ENCODE results near the gene FAM234B. TPM values are rescaled to one million over a fixed set of nuclear protein-coding genes. Genes with fewer than 3 reads are reported as not detected.

FAM234B gene
- total and polyA plus RNA-seq, 7 experiments from 2014 or later: 2.6 to 5.8 (median 4.3) TPM

DNA sequence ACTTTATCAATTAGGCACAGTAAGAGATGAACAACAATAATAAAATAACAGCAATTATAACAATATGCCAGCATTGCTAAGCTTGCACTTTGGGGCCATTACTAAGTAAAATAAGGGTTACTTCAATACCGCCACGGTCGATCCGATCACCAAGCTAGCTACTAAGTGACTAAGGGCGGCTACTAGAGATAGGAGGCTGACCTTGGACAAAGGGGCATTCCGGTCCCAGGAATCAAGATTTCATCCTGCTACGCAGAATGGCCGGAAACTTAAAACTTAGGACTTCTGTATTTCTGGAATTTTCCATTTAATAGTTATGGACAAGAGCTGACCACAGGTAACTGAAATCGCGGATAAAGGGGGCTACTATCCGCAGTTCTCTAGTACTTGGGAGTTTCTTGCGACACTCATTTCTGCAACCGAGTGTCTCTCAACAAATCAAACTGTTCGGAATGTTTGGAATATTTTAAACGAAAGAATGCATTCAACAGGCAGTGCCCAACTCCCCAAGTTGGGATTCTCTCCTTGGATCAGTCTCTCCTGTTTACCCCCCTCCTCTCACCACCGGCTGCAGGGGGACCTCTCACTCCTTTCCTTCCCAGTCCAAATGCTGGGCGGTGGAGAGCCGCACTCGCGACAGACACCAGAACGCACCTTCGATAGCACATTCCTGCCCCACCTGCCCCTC lies 44.8 kb upstream of the FAM234B start:
- ATAC-seq (no peak), DNase-seq (no peak)
- H3K27ac ChIP-seq (ENCODE audit: low read depth, low read length): peak overlapping the region; percentile 70
- peak overlapping the region; percentile 53 to 96 (median 86) for H3K27ac Mint-ChIP-seq
- peaks cover 0 to 5% of the 10 kb centered on the region in 2 donors for H3K27me3 ChIP-seq (ENCODE audit: control insufficient read depth in 2 of 2, insufficient read depth in 2 of 2, low read length in 2 of 2)
- peak overlapping the region; percentile 74 for H3K4me3 ChIP-seq (ENCODE audit: low read length)
- no peaks in the 10 kb centered on the region for H3K9me3 Mint-ChIP-seq
- H3K27me3 Mint-ChIP-seq: peaks cover 0 to 28% (median 0%) of the 10 kb centered on the region in 5 donors
- H3K9me3 ChIP-seq (ENCODE audit: control insufficient read depth in 2 of 3, low read length in 3 of 3): no peaks in the 10 kb centered on the region
- peaks cover 0 to 3% (median 0%) of the 10 kb centered on the region in 5 donors for H3K36me3 Mint-ChIP-seq
- CTCF ChIA-PET: interaction anchor here (0.6 kb wide), 1 partner anchor 12 kb away, joined by 3 read pairs; no protein-coding TSS in a partner anchor
- H3K36me3 ChIP-seq (ENCODE audit: control insufficient read depth in 2 of 3, insufficient read depth in 3 of 3, low read length in 3 of 3): peaks cover 0 to 4% (median 0%) of the 10 kb centered on the region in 3 experiments
- peak overlapping the region; percentile 90 to 98 (median 95) for H3K4me3 Mint-ChIP-seq
- H3K4me1 Mint-ChIP-seq: peaks cover 33 to 45% (median 38%) of the 10 kb centered on the region in 7 donors
- H3K4me1 ChIP-seq (ENCODE audit: control insufficient read depth in 2 of 2, insufficient read depth in 2 of 2, low read length in 2 of 2): peaks cover 8 to 23% of the 10 kb centered on the region in 2 donors
- POLR2A ChIA-PET: interaction anchor here (0.7 kb wide), 1 partner anchor 570 kb away, joined by 3 read pairs; no protein-coding TSS in a partner anchor
- intact Hi-C loops (cut with micrococcal nuclease): no loop called here

GRCh38 chr12:12999959-13000615 lies 44.1 kb upstream of the FAM234B start, which contains the start of gene HEBP1:
Gene HEBP1, minus strand, starts transcription at chr12:13000265. Its CDS starts 151 bp downstream, at chr12:13000114.
- CTCF ChIA-PET: interaction anchor here (1.1 kb wide), 1 partner anchor 162 kb away, joined by 3 read pairs; no protein-coding TSS in a partner anchor

GRCh38 chr12:13000616-13000924 lies 43.6 kb upstream of the FAM234B start:
- no peaks in the 10 kb centered on the region for H3K9me3 Mint-ChIP-seq
- Histone ChIP-seq H3K27me3 (ENCODE audit: control insufficient read depth in 2 of 2, insufficient read depth in 2 of 2, low read length in 2 of 2) (peaks cover 0 to 5% of the 10 kb centered on the region in 2 donors), H3K4me3 (ENCODE audit: low read length) (peak overlapping the region; percentile 52), H3K27ac (ENCODE audit: low read depth, low read length) (peak overlapping the region; percentile 83), H3K4me1 (ENCODE audit: control insufficient read depth in 2 of 2, insufficient read depth in 2 of 2, low read length in 2 of 2) (peaks cover 8 to 23% of the 10 kb centered on the region in 2 donors), H3K36me3 (ENCODE audit: control insufficient read depth in 2 of 3, insufficient read depth in 3 of 3, low read length in 3 of 3) (peaks cover 0 to 4% (median 0%) of the 10 kb centered on the region in 3 experiments), H3K9me3 (ENCODE audit: control insufficient read depth in 2 of 3, low read length in 3 of 3) (no peaks in the 10 kb centered on the region)
- peaks cover 26 to 45% (median 35%) of the 10 kb centered on the region in 7 donors for H3K4me1 Mint-ChIP-seq
- intact Hi-C loops (cut with micrococcal nuclease): loop anchor here (1.0 to 5.0 kb wide), 18 partner anchors 14 to 1770 kb away; partner anchors contain the start of genes BORCS5 (in 2 of the 2), DDX47 (in 2 of the 2), FAM234B (in 2 of the 2) and ATF7IP (in 1 of the 2)
- DNase-seq: peak in 1 of 9 donors; percentile 55
- H3K4me3 Mint-ChIP-seq: peak overlapping the region; percentile 90 to 98 (median 95)
- ChIA-PET POLR2A (interaction anchor here (0.7 to 1.4 kb wide), 2 partner anchors 84 to 1369 kb away, joined by 3 read pairs; no protein-coding TSS in a partner anchor), CTCF (interaction anchor here (1.1 kb wide), 1 partner anchor 162 kb away, joined by 3 read pairs; no protein-coding TSS in a partner anchor)
- peaks cover 0 to 33% (median 0%) of the 10 kb centered on the region in 5 donors for H3K27me3 Mint-ChIP-seq
- peak overlapping the region; percentile 53 to 96 (median 90) for H3K27ac Mint-ChIP-seq
- peak; percentile 42 for ATAC-seq
- H3K36me3 Mint-ChIP-seq: peaks cover 0 to 3% (median 0%) of the 10 kb centered on the region in 5 donors

More at GRCh38 chr12:12999959-13000615, 44.1 kb upstream of the FAM234B start, which contains the start of gene HEBP1:
- Mint-ChIP-seq H3K36me3 (peaks cover 0 to 3% (median 0%) of the 10 kb centered on the region in 5 donors), H3K27me3 (peaks cover 0 to 31% (median 0%) of the 10 kb centered on the region in 5 donors), H3K9me3 (no peaks in the 10 kb centered on the region), H3K4me1 (peaks cover 30 to 45% (median 35%) of the 10 kb centered on the region in 7 donors), H3K27ac (peak within 1 kb of the TSS; percentile 53 to 96 (median 90)), H3K4me3 (peak within 1 kb of the TSS; percentile 90 to 98 (median 95))
- Histone ChIP-seq H3K4me3 (ENCODE audit: low read length) (peak within 1 kb of the TSS; percentile 74), H3K4me1 (ENCODE audit: control insufficient read depth in 2 of 2, insufficient read depth in 2 of 2, low read length in 2 of 2) (peaks cover 8 to 23% of the 10 kb centered on the region in 2 donors), H3K27me3 (ENCODE audit: control insufficient read depth in 2 of 2, insufficient read depth in 2 of 2, low read length in 2 of 2) (peaks cover 0 to 5% of the 10 kb centered on the region in 2 donors), H3K9me3 (ENCODE audit: control insufficient read depth in 2 of 3, low read length in 3 of 3) (no peaks in the 10 kb centered on the region), H3K27ac (ENCODE audit: low read depth, low read length) (peak within 1 kb of the TSS; percentile 83), H3K36me3 (ENCODE audit: control insufficient read depth in 2 of 3, insufficient read depth in 3 of 3, low read length in 3 of 3) (peaks cover 0 to 4% (median 0%) of the 10 kb centered on the region in 3 experiments)
- POLR2A ChIA-PET: interaction anchor here (0.7 to 1.4 kb wide), 2 partner anchors 84 to 1369 kb away, joined by 3 read pairs; no protein-coding TSS in a partner anchor
- intact Hi-C loops (cut with micrococcal nuclease): loop anchor here (1.0 to 5.0 kb wide), 18 partner anchors 13 to 1771 kb away; partner anchors contain the start of genes BORCS5 (in 2 of the 2), DDX47 (in 2 of the 2), FAM234B (in 2 of the 2) and ATF7IP (in 1 of the 2)
- DNase-seq: peak; percentile 86 to 99 (median 93)
- ATAC-seq: peak; percentile 97

DNA sequence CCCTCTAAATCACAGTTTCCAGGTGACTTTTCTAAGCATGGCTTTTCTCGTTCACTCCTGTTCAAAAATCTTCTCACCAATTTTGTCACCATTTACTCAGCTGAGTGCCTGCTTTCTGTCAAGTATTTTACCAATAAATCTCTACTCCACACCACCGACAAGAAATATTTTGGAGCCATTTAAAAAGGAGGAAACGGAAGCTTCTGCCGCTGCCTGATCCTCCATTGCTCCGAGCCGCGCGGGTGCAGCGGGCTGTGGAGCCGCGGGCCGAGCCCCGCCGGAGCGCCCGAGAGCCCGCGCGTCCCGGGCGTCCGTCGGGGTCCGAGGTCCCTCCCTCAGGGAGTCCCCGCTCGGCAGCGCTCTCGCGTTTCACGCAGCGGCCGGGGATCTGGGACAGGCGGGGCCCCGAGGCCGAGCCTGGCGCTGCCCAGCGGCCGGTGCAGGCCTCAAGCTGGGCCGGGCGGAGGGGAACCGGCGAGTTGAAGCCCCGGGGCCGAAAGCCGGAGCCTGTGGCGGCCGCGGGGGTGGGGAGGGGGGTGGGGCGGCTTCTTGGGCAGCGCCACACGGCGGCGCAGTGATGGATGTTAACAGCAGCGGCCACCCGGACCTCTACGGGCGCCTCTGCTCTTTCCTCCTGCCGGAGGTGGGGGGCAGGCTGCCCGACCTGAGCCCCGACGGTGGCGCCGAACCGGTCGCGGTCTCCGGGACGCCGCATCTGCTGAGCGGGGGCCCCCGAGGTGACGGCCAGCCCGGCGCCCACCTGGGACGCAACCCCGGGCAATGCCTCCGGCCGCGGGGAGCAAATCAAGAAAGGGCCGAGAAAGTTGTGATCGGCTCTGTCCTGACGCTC lies 43.0 kb upstream of the FAM234B start:
- ATAC-seq (peak; percentile 9), DNase-seq (peak; percentile 17 to 70 (median 53))
- Mint-ChIP-seq H3K4me1 (peaks cover 26 to 45% (median 35%) of the 10 kb centered on the region in 7 donors), H3K36me3 (peaks cover 0 to 3% (median 0%) of the 10 kb centered on the region in 5 donors), H3K27ac (peak overlapping the region; percentile 80 to 96 (median 90)), H3K9me3 (no peaks in the 10 kb centered on the region), H3K27me3 (peaks cover 0 to 33% (median 0%) of the 10 kb centered on the region in 5 donors), H3K4me3 (peak overlapping the region; percentile 90 to 98 (median 95))
- H3K4me1 ChIP-seq (ENCODE audit: control insufficient read depth in 2 of 2, insufficient read depth in 2 of 2, low read length in 2 of 2): peaks cover 8 to 23% of the 10 kb centered on the region in 2 donors
- ChIA-PET POLR2A (interaction anchor here (0.7 to 1.4 kb wide), 3 partner anchors 85 to 1368 kb away, joined by 3 read pairs; no protein-coding TSS in a partner anchor), CTCF (interaction anchor here (1.1 kb wide), 1 partner anchor 163 kb away, joined by 3 read pairs; no protein-coding TSS in a partner anchor)
- intact Hi-C loops (cut with micrococcal nuclease): loop anchor here (1.0 to 5.0 kb wide), 19 partner anchors 14 to 1770 kb away; partner anchors contain the start of genes BORCS5 (in 2 of the 2), DDX47 (in 2 of the 2), FAM234B (in 2 of the 2) and ATF7IP (in 1 of the 2)
- peak overlapping the region; percentile 83 for H3K27ac ChIP-seq (ENCODE audit: low read depth, low read length)
- H3K36me3 ChIP-seq (ENCODE audit: control insufficient read depth in 2 of 3, insufficient read depth in 3 of 3, low read length in 3 of 3): peaks cover 0 to 4% (median 0%) of the 10 kb centered on the region in 3 experiments
- no peaks in the 10 kb centered on the region for H3K9me3 ChIP-seq (ENCODE audit: control insufficient read depth in 2 of 3, low read length in 3 of 3)
- peaks cover 0 to 5% of the 10 kb centered on the region in 2 donors for H3K27me3 ChIP-seq (ENCODE audit: control insufficient read depth in 2 of 2, insufficient read depth in 2 of 2, low read length in 2 of 2)
- H3K4me3 ChIP-seq (ENCODE audit: low read length): peak overlapping the region; percentile 52

DNA sequence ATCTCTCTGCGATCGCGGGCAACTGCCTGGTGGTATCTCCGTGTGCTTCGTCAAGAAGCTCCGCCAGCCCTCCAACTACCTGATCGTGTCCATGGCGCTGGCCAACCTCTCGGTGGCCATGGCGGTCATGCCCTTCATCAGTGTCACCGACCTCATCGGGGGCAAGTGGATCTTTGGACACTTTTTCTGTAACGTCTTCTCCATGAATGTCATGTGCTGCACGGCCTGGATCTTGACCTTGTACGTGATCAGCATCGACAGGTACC lies 42.5 kb upstream of the FAM234B start:
- peaks cover 0 to 3% (median 0%) of the 10 kb centered on the region in 5 donors for H3K36me3 Mint-ChIP-seq
- H3K27ac ChIP-seq (ENCODE audit: low read depth, low read length): no peak overlapping the region
- H3K9me3 Mint-ChIP-seq: no peaks in the 10 kb centered on the region
- DNase-seq (no peak), ATAC-seq (no peak)
- H3K4me1 Mint-ChIP-seq: peaks cover 26 to 45% (median 35%) of the 10 kb centered on the region in 7 donors
- H3K36me3 ChIP-seq (ENCODE audit: control insufficient read depth in 2 of 3, insufficient read depth in 3 of 3, low read length in 3 of 3): peaks cover 0 to 4% (median 0%) of the 10 kb centered on the region in 3 experiments
- H3K4me1 ChIP-seq (ENCODE audit: control insufficient read depth in 2 of 2, insufficient read depth in 2 of 2, low read length in 2 of 2): peaks cover 8 to 23% of the 10 kb centered on the region in 2 donors
- ChIA-PET POLR2A (interaction anchor here (0.7 to 1.4 kb wide), 2 partner anchors 85 to 108 kb away, joined by 3 read pairs; no protein-coding TSS in a partner anchor), CTCF (interaction anchor here (1.1 kb wide), 1 partner anchor 85 kb away, joined by 3 read pairs; no protein-coding TSS in a partner anchor)
- peaks cover 0 to 5% of the 10 kb centered on the region in 2 donors for H3K27me3 ChIP-seq (ENCODE audit: control insufficient read depth in 2 of 2, insufficient read depth in 2 of 2, low read length in 2 of 2)
- no peaks in the 10 kb centered on the region for H3K9me3 ChIP-seq (ENCODE audit: control insufficient read depth in 2 of 3, low read length in 3 of 3)
- H3K4me3 Mint-ChIP-seq: peak overlapping the region; percentile 82 to 96 (median 87)
- intact Hi-C loops (cut with micrococcal nuclease): loop anchor here (1.0 to 5.0 kb wide), 13 partner anchors 15 to 1769 kb away; partner anchors contain the start of genes ATF7IP (in 1 of the 2), BORCS5 (in 1 of the 2) and LRP6 (in 1 of the 2)
- peaks cover 0 to 35% (median 0%) of the 10 kb centered on the region in 5 donors for H3K27me3 Mint-ChIP-seq
- H3K27ac Mint-ChIP-seq: peak overlapping the region; percentile 26 to 92 (median 80)
- peak overlapping the region; percentile 52 for H3K4me3 ChIP-seq (ENCODE audit: low read length)
